Stimulated activated effector memory CD8-positive, alpha-beta T cell treated with anti-CD3 and anti-CD28 coated beads, Interleukin-12 subunit alpha, Interleukin-12 subunit beta, amount 100 ng/mL, for 72 hours (primary cell): ENCODE measurements around the gene DCXR.

Experiments
- ATAC-seq: fragments of 150-1000 bp; cut with Tn5 transposase; 2 replicates; pipeline ENCODE4 v1.10.0; 2021
- DNase-seq, 2 donors: peaks; one replicate each; pipeline ENCODE4 v3.0.0; 2021 to 2022; ENCODE audit warnings: low spot score in 2 of 2
- H3K27ac Mint-ChIP-seq: one replicate; pipeline ENCODE4 v1.8.0; 2022; ENCODE audit warnings: mild to moderate bottlenecking, mixed read lengths
- H3K36me3 Mint-ChIP-seq: one replicate; pipeline ENCODE4 v1.8.0; 2022; ENCODE audit warnings: mild to moderate bottlenecking, mixed read lengths
- H3K4me1 Mint-ChIP-seq: one replicate; pipeline ENCODE4 v1.8.0; 2022; ENCODE audit warnings: mixed read lengths
- H3K4me3 Mint-ChIP-seq: one replicate; pipeline ENCODE4 v1.8.0; 2022; ENCODE audit warnings: mild to moderate bottlenecking, mixed read lengths
- H3K9me3 Mint-ChIP-seq: one replicate; pipeline ENCODE4 v1.8.0; 2022; ENCODE audit warnings: mixed read lengths

The DCXR gene

DNA sequence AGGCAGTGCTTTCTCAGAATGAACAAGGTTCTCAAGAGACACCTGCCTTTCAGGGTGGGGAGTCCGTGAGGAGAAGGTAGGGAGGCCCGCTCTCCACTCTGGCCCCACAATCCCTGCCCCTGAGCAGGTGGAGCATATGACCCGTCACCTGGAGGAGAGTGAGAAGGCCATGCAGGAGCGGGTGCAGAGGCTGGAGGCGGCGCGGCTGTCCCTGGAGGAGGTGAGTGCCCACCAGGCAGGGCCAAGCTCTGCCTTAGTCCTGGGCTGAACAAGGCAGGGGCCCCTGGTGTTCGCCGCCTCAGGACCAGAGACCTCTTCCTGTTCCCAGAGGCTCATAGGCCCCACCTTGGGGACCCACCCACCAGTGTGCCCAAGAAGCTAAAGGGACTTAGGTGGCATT lies 8.5 kb downstream of the DCXR start:
- ATAC-seq (no peak), DNase-seq (no peak)
- Mint-ChIP-seq H3K4me3 (peak overlapping the region; percentile 78), H3K4me1 (peaks cover 25% of the 10 kb centered on the region), H3K36me3 (peaks cover 17% of the 10 kb centered on the region), H3K9me3 (no peaks in the 10 kb centered on the region), H3K27ac (no peak overlapping the region)

DNA sequence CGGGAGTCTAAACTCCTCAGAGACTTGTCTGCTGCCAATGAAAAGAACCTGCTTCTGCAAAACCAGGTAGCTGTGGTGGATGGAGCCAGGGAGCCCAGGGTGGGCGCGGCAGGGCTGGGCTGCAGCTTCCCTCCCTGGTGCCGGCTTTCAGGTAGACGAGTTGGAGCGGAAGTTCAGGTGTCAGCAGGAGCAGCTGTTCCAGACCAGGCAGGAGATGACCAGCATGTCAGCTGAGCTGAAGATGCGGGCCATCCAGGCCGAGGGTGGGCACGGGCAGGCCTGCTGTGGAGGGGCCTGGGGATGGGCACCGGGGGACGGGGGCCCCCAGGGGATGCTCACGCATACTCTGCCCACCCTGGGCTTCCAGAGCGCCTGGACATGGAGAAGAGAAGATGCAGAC lies 9.3 kb downstream of the DCXR start:
- Mint-ChIP-seq H3K36me3 (peaks cover 17% of the 10 kb centered on the region), H3K4me1 (peaks cover 28% of the 10 kb centered on the region), H3K4me3 (no peak overlapping the region), H3K27ac (no peak overlapping the region), H3K9me3 (no peaks in the 10 kb centered on the region)
- DNase-seq (no peak), ATAC-seq (no peak)

DNA sequence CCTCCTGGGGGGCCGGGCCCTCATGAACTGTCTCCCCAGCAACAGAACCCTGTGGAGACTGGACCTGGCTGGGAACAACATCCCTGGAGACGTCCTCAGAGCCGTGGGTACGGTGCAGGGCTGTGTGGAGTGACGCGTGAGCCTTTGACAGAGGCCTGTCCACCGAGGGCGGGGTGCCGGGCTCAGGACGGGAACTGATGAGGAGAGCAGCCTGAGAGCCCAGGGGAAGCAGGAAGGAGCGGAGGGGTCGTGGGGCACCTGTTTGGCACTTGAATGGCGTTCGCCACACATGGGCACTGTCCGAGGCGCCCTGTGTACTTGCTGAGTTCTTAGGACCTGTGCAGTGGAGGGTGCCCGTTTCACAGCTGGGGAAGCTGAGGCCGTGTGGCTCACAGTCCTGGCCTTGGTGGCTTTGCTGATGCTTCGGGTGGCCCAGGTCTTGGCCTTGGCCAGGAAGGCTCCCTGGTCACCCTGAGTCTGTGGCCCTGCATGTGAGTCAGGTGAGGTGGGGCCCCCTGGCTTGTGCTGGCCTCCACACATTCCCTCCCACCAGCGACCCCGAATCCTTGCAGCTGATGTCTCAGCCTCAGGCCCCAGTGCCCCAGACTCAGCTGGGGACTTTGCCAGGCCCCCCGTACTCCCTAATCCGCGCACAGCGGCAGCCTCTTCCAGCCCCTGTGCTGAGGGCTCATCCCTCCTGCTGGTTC lies 11.9 kb downstream of the DCXR start:
- Mint-ChIP-seq H3K9me3 (no peaks in the 10 kb centered on the region), H3K4me1 (peaks cover 38% of the 10 kb centered on the region), H3K4me3 (no peak overlapping the region), H3K27ac (no peak overlapping the region), H3K36me3 (peaks cover 29% of the 10 kb centered on the region)
- ATAC-seq (no peak), DNase-seq (no peak)

DNA sequence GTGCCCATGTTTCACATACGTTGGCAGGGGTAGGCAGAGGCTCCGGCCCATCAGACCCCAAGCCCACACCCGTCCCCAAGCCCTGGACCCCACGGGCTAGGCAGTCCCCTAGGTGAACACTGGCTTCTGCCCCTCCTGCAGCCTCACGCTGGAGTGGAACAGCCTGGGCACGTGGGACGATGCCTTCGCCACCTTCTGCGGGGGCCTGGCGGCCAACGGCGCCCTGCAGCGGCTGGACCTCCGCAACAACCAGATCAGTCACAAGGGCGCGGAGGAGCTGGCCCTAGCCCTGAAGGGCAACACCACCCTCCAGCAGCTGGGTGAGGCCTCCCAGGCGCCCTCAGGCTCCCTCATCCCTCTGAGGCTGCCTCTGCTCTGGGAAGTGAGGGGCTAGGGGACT lies 12.6 kb downstream of the DCXR start:
- no peak overlapping the region for H3K4me3 Mint-ChIP-seq
- DNase-seq = no peak
- H3K27ac Mint-ChIP-seq = no peak overlapping the region
- peaks cover 27% of the 10 kb centered on the region for H3K36me3 Mint-ChIP-seq
- H3K4me1 Mint-ChIP-seq = peaks cover 41% of the 10 kb centered on the region
- H3K9me3 Mint-ChIP-seq = no peaks in the 10 kb centered on the region
- no peak for ATAC-seq

- Mint-ChIP-seq H3K36me3 (peaks cover 24% of the 10 kb centered on the region), H3K4me1 (peaks cover 35% of the 10 kb centered on the region), H3K27ac (peak overlapping the region; percentile 68), H3K4me3 (peak overlapping the region; percentile 79), H3K9me3 (no peaks in the 10 kb centered on the region)
- peak; percentile 1 for ATAC-seq
- DNase-seq = peak in 1 of 2 donors; percentile 72
Measured at GRCh38 chr17:82023447-82024241, 13.9 kb downstream of the DCXR start.

- no peaks in the 10 kb centered on the region for H3K9me3 Mint-ChIP-seq
- peaks cover 23% of the 10 kb centered on the region for H3K36me3 Mint-ChIP-seq
- peaks cover 35% of the 10 kb centered on the region for H3K4me1 Mint-ChIP-seq
- ATAC-seq = peak; percentile 95
- H3K4me3 Mint-ChIP-seq = peak within 1 kb of the TSS; percentile 79
- peak; percentile 96 to 99 for DNase-seq
- H3K27ac Mint-ChIP-seq = peak within 1 kb of the TSS; percentile 68
Measured at GRCh38 chr17:82022981-82023446, 14.5 kb downstream of the DCXR start, which contains the start of gene LRRC45. LRRC45 (plus strand) TSS chr17:82023305; CDS start chr17:82023644, 339 bp downstream.

DNA sequence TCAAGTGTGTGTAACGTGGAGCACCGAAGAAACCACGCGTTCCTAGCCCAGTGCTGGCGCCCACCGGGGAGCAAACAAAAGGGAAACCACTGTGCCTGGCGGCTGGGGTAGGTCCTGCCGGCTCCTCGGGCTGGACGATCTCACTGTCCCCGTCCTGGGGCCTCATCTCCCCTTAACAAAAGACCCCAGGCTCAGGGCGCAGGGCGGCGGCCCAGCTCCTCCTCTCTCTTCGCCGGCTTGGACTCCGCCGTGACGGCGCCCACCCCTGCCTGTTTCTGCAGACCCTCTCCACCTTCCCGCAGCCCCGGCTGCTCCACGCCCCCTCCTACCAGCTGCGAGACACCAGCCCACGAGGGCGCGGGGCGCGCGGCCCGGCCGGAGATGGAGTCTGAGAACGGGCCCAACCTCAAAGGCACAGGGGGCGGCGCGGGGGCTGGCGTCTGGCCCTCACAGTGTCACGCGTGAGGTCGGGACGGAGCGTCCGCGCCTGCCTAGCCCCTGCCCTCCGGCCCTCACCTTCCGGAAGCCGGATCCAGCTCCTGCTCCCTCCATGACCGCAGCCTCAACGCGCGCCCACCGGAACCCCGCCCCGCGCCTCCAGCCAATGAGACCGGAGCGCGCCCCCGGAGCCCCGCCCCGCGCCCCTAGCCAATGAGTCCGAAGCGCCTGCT lies 15.1 kb downstream of the DCXR start, which contains the start of gene CENPX:
Gene CENPX (minus strand): TSS at position 569 of the 671 bp plus-strand sequence. CDS start 17 bp downstream, at position 552.
- H3K9me3 Mint-ChIP-seq = no peaks in the 10 kb centered on the region
- peaks cover 32% of the 10 kb centered on the region for H3K4me1 Mint-ChIP-seq
- H3K36me3 Mint-ChIP-seq = peaks cover 20% of the 10 kb centered on the region
- peak within 1 kb of the TSS; percentile 68 for H3K27ac Mint-ChIP-seq
- peak; percentile 17 for ATAC-seq
- peak within 1 kb of the TSS; percentile 79 for H3K4me3 Mint-ChIP-seq
- peak in 1 of 2 donors; percentile 66 for DNase-seq

DNA sequence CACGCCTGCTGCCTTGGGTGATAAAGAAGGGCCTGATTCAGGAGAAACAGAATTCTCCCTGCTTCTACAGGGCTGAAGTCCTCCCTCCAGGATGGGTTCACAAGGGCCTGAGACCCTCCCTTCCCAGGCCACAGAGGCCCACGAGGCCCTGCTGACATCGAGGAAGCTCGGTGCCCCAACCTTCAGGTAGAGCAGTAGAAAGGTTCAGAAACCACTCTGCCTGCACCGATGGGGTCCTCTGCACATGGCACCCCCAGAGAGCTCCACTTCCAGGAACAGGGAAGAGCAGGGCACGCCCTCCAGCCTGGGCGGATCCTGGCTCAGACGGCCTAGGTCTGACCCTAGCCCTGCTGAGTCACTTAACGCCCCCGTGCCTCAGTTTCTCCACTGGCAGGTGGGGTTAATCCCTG lies 15.6 kb downstream of the DCXR start:
- ATAC-seq = no peak
- DNase-seq = no peak
- Mint-ChIP-seq H3K36me3 (peaks cover 18% of the 10 kb centered on the region), H3K4me1 (peaks cover 26% of the 10 kb centered on the region), H3K4me3 (peak overlapping the region; percentile 79), H3K9me3 (no peaks in the 10 kb centered on the region), H3K27ac (peak overlapping the region; percentile 68)

GRCh38 chr17:82021107-82021899 lies 16.2 kb downstream of the DCXR start:
- DNase-seq = peak in 1 of 2 donors; percentile 75
- no peak for ATAC-seq
- peak overlapping the region; percentile 68 for H3K27ac Mint-ChIP-seq
- H3K4me3 Mint-ChIP-seq = peak overlapping the region; percentile 79
- no peaks in the 10 kb centered on the region for H3K9me3 Mint-ChIP-seq
- peaks cover 26% of the 10 kb centered on the region for H3K4me1 Mint-ChIP-seq
- H3K36me3 Mint-ChIP-seq = peaks cover 18% of the 10 kb centered on the region

DNA sequence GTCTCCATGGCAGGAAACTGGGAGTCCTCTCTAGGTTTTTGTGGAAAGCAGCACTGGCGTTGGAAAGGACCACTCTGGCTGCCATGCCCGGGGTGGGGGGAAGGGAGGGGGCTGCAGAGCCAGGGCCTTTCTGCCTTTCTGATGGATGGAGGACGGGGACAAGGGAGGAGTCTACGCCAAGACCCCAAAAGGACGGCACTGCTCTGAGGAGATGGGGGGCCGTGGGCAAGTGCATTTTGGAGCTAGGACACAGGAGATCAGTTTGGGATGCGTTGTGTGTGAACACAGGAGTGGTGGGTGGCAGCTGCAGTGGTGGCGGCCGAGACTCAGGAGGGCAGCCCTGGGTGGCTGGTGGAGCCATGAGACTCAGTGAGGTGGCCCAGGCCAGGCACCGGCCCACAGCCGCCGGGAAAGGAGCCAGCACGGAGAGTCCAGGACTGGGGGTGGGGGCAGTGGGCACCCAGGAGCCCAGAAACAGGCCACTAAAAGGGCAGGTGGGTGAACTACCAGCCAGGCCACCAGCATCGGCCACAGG lies 16.9 kb downstream of the DCXR start:
- ATAC-seq = no peak

DNA sequence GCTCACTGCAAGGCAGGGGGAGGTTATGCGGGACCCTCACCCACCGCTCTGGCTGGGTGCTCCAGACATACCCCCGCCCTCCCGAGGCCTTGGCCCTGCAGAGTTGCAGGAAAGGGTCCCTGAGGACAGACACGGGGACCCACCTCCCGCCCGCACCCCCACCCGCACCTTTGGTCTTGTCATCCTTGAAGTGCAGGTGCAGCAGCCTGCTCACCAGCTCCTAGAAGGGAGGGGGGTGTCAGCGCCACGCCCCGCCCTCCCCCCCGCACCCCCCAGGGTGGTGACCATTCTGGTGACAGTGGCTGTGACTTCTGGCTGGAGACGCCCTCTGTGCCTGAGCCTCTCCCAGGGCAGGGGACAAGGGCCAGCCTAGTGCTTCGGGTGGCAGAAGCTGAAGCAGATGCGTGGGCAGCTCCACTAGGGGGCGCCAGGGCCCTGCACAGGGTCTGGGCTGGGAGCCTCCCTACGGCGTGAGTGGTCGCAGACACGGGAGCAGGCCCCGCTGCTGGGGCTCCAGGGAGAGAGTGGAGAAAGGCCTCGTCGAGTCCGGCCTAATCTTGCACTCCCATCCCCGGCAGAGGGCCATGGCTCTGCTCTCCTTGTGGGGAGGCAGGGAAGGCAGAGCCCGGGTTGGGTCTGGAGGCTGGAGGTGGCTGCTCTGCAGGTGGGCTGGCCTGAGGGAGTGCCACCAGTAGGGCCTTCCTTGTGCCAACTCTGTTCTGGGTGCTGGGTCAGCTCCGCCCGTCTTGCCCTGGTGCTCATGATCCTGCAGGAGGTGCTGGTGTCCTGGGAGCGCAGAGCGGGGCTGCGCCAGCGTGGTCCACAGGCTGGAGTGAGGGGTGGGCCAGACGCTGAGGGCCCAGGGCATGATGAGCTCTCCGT lies 17.6 kb downstream of the DCXR start:
- Mint-ChIP-seq H3K27ac (no peak overlapping the region), H3K4me3 (peak overlapping the region; percentile 79), H3K4me1 (peaks cover 26% of the 10 kb centered on the region), H3K9me3 (no peaks in the 10 kb centered on the region), H3K36me3 (peaks cover 18% of the 10 kb centered on the region)
- no peak for ATAC-seq
- DNase-seq = peak; percentile 69 to 87

More for the DNA sequence above, 16.9 kb downstream of the DCXR start:
- H3K27ac Mint-ChIP-seq = no peak overlapping the region
- H3K4me3 Mint-ChIP-seq = peak overlapping the region; percentile 79
- H3K9me3 Mint-ChIP-seq = no peaks in the 10 kb centered on the region
- no peak for DNase-seq
- H3K36me3 Mint-ChIP-seq = peaks cover 18% of the 10 kb centered on the region
- peaks cover 26% of the 10 kb centered on the region for H3K4me1 Mint-ChIP-seq

DNA sequence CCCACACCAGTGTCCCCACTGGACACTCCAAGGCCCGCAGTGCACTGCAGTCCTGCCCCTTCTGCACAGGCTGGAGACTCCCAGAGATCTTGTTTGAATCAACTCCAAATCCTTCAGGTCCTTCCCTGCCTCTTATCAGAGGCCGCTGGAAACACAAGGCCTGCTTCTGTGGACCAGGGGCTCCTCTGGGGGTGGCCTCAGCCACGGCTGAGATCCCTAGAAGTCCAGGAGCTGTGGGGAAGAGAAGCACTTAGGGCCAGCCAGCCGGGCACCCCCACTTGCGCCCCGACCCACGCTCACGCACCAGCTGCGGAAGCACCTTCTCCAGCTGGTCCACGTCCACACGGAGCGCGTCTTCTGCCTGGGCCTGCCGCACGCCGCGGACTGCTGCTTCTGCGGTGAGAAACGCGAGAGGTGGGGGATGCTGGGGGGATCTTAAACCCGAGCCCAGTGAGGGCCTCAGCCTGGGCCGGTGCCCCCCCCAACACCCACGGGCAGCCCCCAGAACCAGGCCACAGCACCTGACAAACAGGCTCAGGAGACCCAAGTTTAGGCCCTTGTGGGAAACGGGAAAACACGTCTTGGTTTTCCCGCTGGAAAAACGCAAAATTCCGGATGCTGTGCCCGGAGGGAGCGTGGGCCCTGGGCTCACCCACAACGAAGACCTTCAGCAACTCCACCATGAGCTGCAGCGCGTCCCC lies 18.4 kb downstream of the DCXR start:
- Mint-ChIP-seq H3K9me3 (no peaks in the 10 kb centered on the region), H3K4me1 (peaks cover 24% of the 10 kb centered on the region), H3K4me3 (no peak overlapping the region), H3K27ac (no peak overlapping the region), H3K36me3 (peaks cover 18% of the 10 kb centered on the region)
- ATAC-seq (no peak), DNase-seq (no peak)
